Stimulated activated naive CD8-positive, alpha-beta T cell treated with anti-CD3 and anti-CD28 coated beads, Interleukin-15, amount 100 ng/mL, for 72 hours (primary cell): Measurements from ENCODE around the gene IGSF11.
"Not testable (repeated sequence)": the region's sequence is repeated elsewhere in the genome, so short reads cannot be mapped to it uniquely, and the experiment has no call there.

Experiments
- ATAC-seq: fragments of 150-1000 bp; cut with Tn5 transposase; 2 replicates; pipeline ENCODE4 v1.10.0; 2021; ENCODE audit warnings: mild to moderate bottlenecking, moderate library complexity
- DNase-seq, 2 donors: peaks; one replicate each; pipeline ENCODE4 v3.0.0; 2021 to 2022
- H3K27ac Mint-ChIP-seq, 2 donors: one replicate each; pipeline ENCODE4 v1.8.0; 2022; ENCODE audit warnings: mild to moderate bottlenecking in 2 of 2, mixed read lengths in 2 of 2, moderate library complexity in 2 of 2
- H3K27me3 Mint-ChIP-seq: one replicate; pipeline ENCODE4 v1.8.0; 2022; ENCODE audit warnings: mixed read lengths
- H3K4me1 Mint-ChIP-seq: one replicate; pipeline ENCODE4 v1.8.0; 2022; ENCODE audit warnings: mild to moderate bottlenecking, mixed read lengths
- H3K4me3 Mint-ChIP-seq, 2 donors: one replicate each; pipeline ENCODE4 v1.8.0; 2022; ENCODE audit warnings: mild to moderate bottlenecking in 2 of 2, mixed read lengths in 2 of 2, moderate library complexity in 1 of 2
- H3K9me3 Mint-ChIP-seq, 2 donors: one replicate each; pipeline ENCODE4 v1.8.0; 2022; ENCODE audit warnings: mixed read lengths in 2 of 2

Gene IGSF11

GRCh38 chr3:119034256-119035013 lies at the start of gene IGSF11:
IGSF11 (minus strand) TSS chr3:119034846; CDS start chr3:119034582, 264 bp downstream.
- Mint-ChIP-seq H3K4me3 (peak within 1 kb of the TSS; percentile 94 to 97), H3K27ac (peak within 1 kb of the TSS in 1 of 2 donors; percentile 24), H3K27me3 (peaks cover 55% of the 10 kb centered on the region), H3K4me1 (peaks cover 13% of the 10 kb centered on the region), H3K9me3 (no peaks in the 10 kb centered on the region)
- ATAC-seq = peak; percentile 93
- DNase-seq = peak; percentile 69 to 79

- H3K27ac Mint-ChIP-seq = no peak overlapping the region
- H3K9me3 Mint-ChIP-seq = peaks cover 0 to 10% of the 10 kb centered on the region in 2 donors
- no peaks in the 10 kb centered on the region for H3K27me3 Mint-ChIP-seq
- H3K4me1 Mint-ChIP-seq = no peaks in the 10 kb centered on the region
- no peak for DNase-seq
- no peak for ATAC-seq
- no peak overlapping the region for H3K4me3 Mint-ChIP-seq
These were observed 45.7 kb upstream of the IGSF11 start for GRCh38 chr3:119080364-119080763.

GRCh38 chr3:119073258-119074001 lies 38.8 kb upstream of the IGSF11 start:
- H3K4me1 Mint-ChIP-seq = no peaks in the 10 kb centered on the region
- no peak overlapping the region for H3K27ac Mint-ChIP-seq
- DNase-seq (no peak), ATAC-seq (peak; percentile 26)
- peaks cover 0 to 17% of the 10 kb centered on the region in 2 donors for H3K9me3 Mint-ChIP-seq
- H3K4me3 Mint-ChIP-seq = no peak overlapping the region
- no peaks in the 10 kb centered on the region for H3K27me3 Mint-ChIP-seq

GRCh38 chr3:119072451-119072850 lies 37.8 kb upstream of the IGSF11 start:
- not testable (repeated sequence) for H3K4me3 Mint-ChIP-seq, ATAC-seq, H3K27ac Mint-ChIP-seq, H3K27me3 Mint-ChIP-seq, DNase-seq, H3K4me1 Mint-ChIP-seq
- H3K9me3 Mint-ChIP-seq = peaks cover 0 to 13% of the 10 kb centered on the region in 2 donors

GRCh38 chr3:119069725-119070124 lies 35.1 kb upstream of the IGSF11 start:
- no peak for ATAC-seq
- Mint-ChIP-seq H3K27ac (no peak overlapping the region), H3K9me3 (peaks cover 0 to under 1% of the 10 kb centered on the region in 2 donors), H3K4me1 (no peaks in the 10 kb centered on the region), H3K27me3 (peaks cover 12% of the 10 kb centered on the region), H3K4me3 (no peak overlapping the region)
- DNase-seq = no peak

GRCh38 chr3:119063471-119063870 lies 28.8 kb upstream of the IGSF11 start:
- Mint-ChIP-seq H3K4me3 (no peak overlapping the region), H3K27me3 (peaks cover 12% of the 10 kb centered on the region), H3K4me1 (no peaks in the 10 kb centered on the region), H3K27ac (no peak overlapping the region), H3K9me3 (no peaks in the 10 kb centered on the region)
- DNase-seq (no peak), ATAC-seq (no peak)

- Mint-ChIP-seq H3K27me3 (peaks cover 10% of the 10 kb centered on the region), H3K4me1 (no peaks in the 10 kb centered on the region), H3K4me3 (no peak overlapping the region), H3K9me3 (no peaks in the 10 kb centered on the region), H3K27ac (no peak overlapping the region)
- DNase-seq (no peak), ATAC-seq (no peak)
These were observed 28.2 kb upstream of the IGSF11 start for GRCh38 chr3:119062892-119063291.

- Mint-ChIP-seq H3K27ac (no peak overlapping the region), H3K4me3 (no peak overlapping the region), H3K9me3 (peaks cover 0 to 7% of the 10 kb centered on the region in 2 donors), H3K4me1 (no peaks in the 10 kb centered on the region), H3K27me3 (peaks cover 13% of the 10 kb centered on the region)
- ATAC-seq (no peak), DNase-seq (no peak)
These were observed 9.9 kb upstream of the IGSF11 start for GRCh38 chr3:119044593-119044992.

- no peaks in the 10 kb centered on the region for H3K4me1 Mint-ChIP-seq
- peaks cover 24% of the 10 kb centered on the region for H3K27me3 Mint-ChIP-seq
- ATAC-seq = no peak
These were observed 7.5 kb upstream of the IGSF11 start for GRCh38 chr3:119042162-119042561.

GRCh38 chr3:119035014-119035346 lies 334 bp upstream of the IGSF11 start:
- Mint-ChIP-seq H3K27me3 (peaks cover 60% of the 10 kb centered on the region), H3K27ac (peak overlapping the region in 1 of 2 donors; percentile 24), H3K4me3 (peak overlapping the region; percentile 94 to 97), H3K9me3 (no peaks in the 10 kb centered on the region), H3K4me1 (peaks cover 13% of the 10 kb centered on the region)
- ATAC-seq (no peak), DNase-seq (no peak)

More at GRCh38 chr3:119042162-119042561, 7.5 kb upstream of the IGSF11 start:
- Mint-ChIP-seq H3K4me3 (no peak overlapping the region), H3K27ac (no peak overlapping the region), H3K9me3 (peaks cover 0 to 7% of the 10 kb centered on the region in 2 donors)
- no peak for DNase-seq

GRCh38 chr3:119033393-119034255 lies 1.0 kb downstream of the IGSF11 start:
- H3K4me1 Mint-ChIP-seq = peaks cover 13% of the 10 kb centered on the region
- no peak for ATAC-seq
- H3K4me3 Mint-ChIP-seq = peak overlapping the region; percentile 94 to 97
- peaks cover 50% of the 10 kb centered on the region for H3K27me3 Mint-ChIP-seq
- no peaks in the 10 kb centered on the region for H3K9me3 Mint-ChIP-seq
- no peak overlapping the region for H3K27ac Mint-ChIP-seq
- no peak for DNase-seq

GRCh38 chr3:119025171-119025795 lies 9.4 kb downstream of the IGSF11 start:
- no peak overlapping the region for H3K4me3 Mint-ChIP-seq
- DNase-seq (no peak), ATAC-seq (no peak)
- no peaks in the 10 kb centered on the region for H3K9me3 Mint-ChIP-seq
- peaks cover 2% of the 10 kb centered on the region for H3K4me1 Mint-ChIP-seq
- H3K27ac Mint-ChIP-seq = no peak overlapping the region
- peaks cover 7% of the 10 kb centered on the region for H3K27me3 Mint-ChIP-seq

- Mint-ChIP-seq H3K27ac (peak overlapping the region in 1 of 2 donors; percentile 9), H3K27me3 (no peaks in the 10 kb centered on the region), H3K4me1 (peaks cover 6% of the 10 kb centered on the region), H3K9me3 (no peaks in the 10 kb centered on the region), H3K4me3 (no peak overlapping the region)
- no peak for DNase-seq
- ATAC-seq = peak; percentile 58
These were observed 14.7 kb downstream of the IGSF11 start for GRCh38 chr3:119019767-119020518.

GRCh38 chr3:119018690-119019463 lies 15.8 kb downstream of the IGSF11 start:
- no peak overlapping the region for H3K4me3 Mint-ChIP-seq
- H3K27me3 Mint-ChIP-seq = no peaks in the 10 kb centered on the region
- ATAC-seq (no peak), DNase-seq (no peak)
- H3K4me1 Mint-ChIP-seq = peaks cover 6% of the 10 kb centered on the region
- H3K27ac Mint-ChIP-seq = no peak overlapping the region
- H3K9me3 Mint-ChIP-seq = no peaks in the 10 kb centered on the region
